ENCODE measurements around the gene INO80C.

Gene INO80C

DNA sequence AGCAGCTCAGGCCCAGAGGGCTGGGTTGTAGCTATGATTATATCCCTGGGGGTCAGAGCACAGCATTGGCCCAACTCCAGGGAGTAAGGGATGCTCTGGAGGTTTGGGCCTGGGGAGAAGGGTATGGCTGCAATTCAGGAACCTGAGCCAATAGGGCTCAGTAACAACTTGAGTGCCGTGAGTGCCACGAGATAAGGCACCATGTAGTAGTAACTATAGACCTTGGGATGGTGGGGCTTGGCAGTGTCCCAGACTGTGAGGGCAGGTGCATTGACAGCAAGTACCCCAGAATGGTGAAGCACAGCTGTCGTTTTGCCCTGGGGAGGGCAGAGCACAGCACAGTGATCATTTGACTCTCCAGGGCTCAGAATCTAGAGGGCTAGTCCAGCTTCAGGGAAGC is 75.5 kb downstream of the INO80C start:
- no peak for DNase-seq

DNA sequence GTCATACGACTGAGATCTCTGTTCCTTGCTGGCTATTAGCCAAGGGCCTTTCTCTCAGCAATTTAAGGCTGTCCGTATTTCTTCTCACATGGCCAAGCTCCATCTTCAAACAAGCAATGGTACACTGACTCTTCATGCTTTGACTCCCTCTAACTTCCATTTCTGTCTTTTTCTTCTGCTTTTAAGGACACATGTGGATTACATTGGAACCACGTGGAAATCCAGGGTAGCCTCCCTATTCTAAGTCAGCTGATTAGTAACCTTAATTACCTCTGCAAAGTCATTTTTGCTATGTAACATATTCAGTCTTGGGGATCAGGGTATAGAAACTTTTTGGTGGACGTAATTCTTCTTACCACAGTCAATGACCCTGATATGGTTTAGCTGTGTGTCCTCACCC is 79.2 kb downstream of the INO80C start:
- no peak for DNase-seq

All from Kasumi-1 (cell line).